GM23338 (cell line): ENCODE data around the gene PLA2G6. TPM values are rescaled to one million over a fixed set of nuclear protein-coding genes. Genes with fewer than 3 reads are reported as not detected.

Source experiments
- ATAC-seq: fragments of 200-7000 bp; cut with Tn5 transposase; 3 replicates; pipeline ENCODE4 v1.9.1; 2020
- DNase-seq: peaks from one replicate; pipeline ENCODE4 v3.0.0-alpha.2; 2015; ENCODE audit warnings: low spot score
- H2AFZ ChIP-seq: fragments of 200-600 bp; sonication (generic); 2 replicates; pipeline ENCODE4 v1.8.0; 2016; ENCODE audit warnings: antibody characterized with exemption, mild to moderate bottlenecking, moderate library complexity
- H3F3A ChIP-seq: fragments of 200-600 bp; sonication (generic); replicated peaks from 2 replicates; pipeline ENCODE4 v1.8.0; 2017; ENCODE audit warnings: antibody characterized with exemption, mixed run types, low read depth
- H3K27ac ChIP-seq: fragments of 200-600 bp; sonication (generic); 2 replicates; pipeline ENCODE4 v1.6.1; 2016; ENCODE audit warnings: low read depth
- H3K27me3 ChIP-seq: fragments of 200-600 bp; sonication (generic); 2 replicates; pipeline ENCODE4 v1.8.0; 2016; ENCODE audit warnings: mild to moderate bottlenecking, mixed run types, moderate library complexity; ENCODE audit not compliant: insufficient read depth
- H3K36me3 ChIP-seq: fragments of 200-600 bp; sonication (generic); 2 replicates; pipeline ENCODE4 v1.8.0; 2016; ENCODE audit warnings: mild to moderate bottlenecking; ENCODE audit not compliant: insufficient read depth
- H3K4me1 ChIP-seq: fragments of 200-600 bp; sonication (generic); 2 replicates; pipeline ENCODE4 v1.8.0; 2016; ENCODE audit warnings: mild to moderate bottlenecking, moderate library complexity; ENCODE audit not compliant: insufficient read depth
- H3K4me2 ChIP-seq: fragments of 200-600 bp; sonication (generic); 2 replicates; pipeline ENCODE4 v1.7.1; 2017; ENCODE audit warnings: mixed run types
- H3K4me3 ChIP-seq: fragments of 200-600 bp; sonication (generic); 2 replicates; pipeline ENCODE4 v1.6.1; 2016; ENCODE audit warnings: mixed run types
- H3K79me2 ChIP-seq: fragments of 200-600 bp; sonication (generic); replicated peaks from 2 replicates; pipeline ENCODE4 v1.8.0; 2017; ENCODE audit warnings: mild to moderate bottlenecking; ENCODE audit not compliant: insufficient read depth
- H3K9me2 ChIP-seq: fragments of 200-600 bp; sonication (generic); 2 replicates; pipeline ENCODE4 v1.8.0; 2017; ENCODE audit not compliant: insufficient read depth
- H4K20me1 ChIP-seq: fragments of 200-600 bp; sonication (generic); replicated peaks from 2 replicates; pipeline ENCODE4 v1.8.0; 2017; ENCODE audit warnings: mild to moderate bottlenecking; ENCODE audit not compliant: insufficient read depth
- H3K27ac Mint-ChIP-seq: 2 replicates; pipeline ENCODE4 v1.8.0; 2020; ENCODE audit warnings: inconsistent platforms, mild to moderate bottlenecking, moderate library complexity, mixed read lengths
- H3K27me3 Mint-ChIP-seq: 3 replicates; pipeline ENCODE4 v1.8.0; 2022; ENCODE audit warnings: low read depth, mild to moderate bottlenecking, moderate library complexity, mixed read lengths, inconsistent platforms; ENCODE audit not compliant: insufficient read depth, poor library complexity
- H3K36me3 Mint-ChIP-seq: 3 replicates; pipeline ENCODE4 v1.8.0; 2021; ENCODE audit warnings: low read depth, mild to moderate bottlenecking, inconsistent platforms, moderate library complexity, mixed read lengths
- H3K4me1 Mint-ChIP-seq: 3 replicates; pipeline ENCODE4 v1.8.0; 2020; ENCODE audit warnings: mild to moderate bottlenecking, inconsistent platforms, mixed read lengths
- H3K4me3 Mint-ChIP-seq: 3 replicates; pipeline ENCODE4 v1.8.0; 2021; ENCODE audit warnings: moderate library complexity, mild to moderate bottlenecking, inconsistent platforms, mixed read lengths
- H3K9me3 Mint-ChIP-seq: 3 replicates; pipeline ENCODE4 v1.8.0; 2020; ENCODE audit warnings: moderate library complexity, mild to moderate bottlenecking, inconsistent platforms, mixed read lengths
- CREB1 ChIP-seq: fragments of 250-450 bp; sonication (Bioruptor Pico); IDR thresholded peaks from 2 replicates; pipeline ENCODE4 v1.5.0; 2020; ENCODE audit warnings: low read depth, mild to moderate bottlenecking, moderate library complexity
- CTCF ChIP-seq, 2 experiments: fragments of 200-600 bp in 1 of 2; sonication (generic) in 1 of 2; conservative IDR thresholded peaks; 2 replicates each; pipeline versions ENCODE4 v1.5.1 to v1.6.1; 2016 to 2017; ENCODE audit warnings: antibody characterized with exemption in 2 of 2, low read depth in 2 of 2, mild to moderate bottlenecking in 2 of 2, moderate library complexity in 1 of 2
- EZH2 ChIP-seq: fragments of 200-600 bp; sonication (generic); IDR thresholded peaks from one replicate; pipeline ENCODE4 v1.8.0; 2017; ENCODE audit warnings: antibody characterized with exemption, mild to moderate bottlenecking, low read depth; ENCODE audit not compliant: unreplicated experiment
- EZH2phosphoT487 ChIP-seq: fragments of 200-600 bp; sonication (generic); IDR thresholded peaks from one replicate; pipeline ENCODE4 v1.8.1; 2018; ENCODE audit warnings: antibody characterized with exemption; ENCODE audit not compliant: unreplicated experiment
- POLR2AphosphoS5 ChIP-seq: IDR thresholded peaks from 2 replicates; pipeline ENCODE4 v1.6.1; 2016; ENCODE audit warnings: antibody characterized with exemption, low read depth
- STAT1 ChIP-seq: IDR thresholded peaks from one replicate; pipeline ENCODE4 v1.6.1; 2016; ENCODE audit warnings: antibody characterized with exemption; ENCODE audit not compliant: unreplicated experiment
- polyA plus RNA-seq: library from polyadenylated mRNA; unstranded; fragments of >200 nt; fragmentation: Nextera tagmentation; extraction: Ambion mirVana; gene quantifications from 2 replicates; pipeline ENCODE4 v1.2.1, GENCODE V29; 2016
- total RNA-seq: library from RNA; depleted of rRNA; stranded (reverse); fragments of >200 nt; shearing (Covaris generic); gene quantifications from 2 replicates; pipeline ENCODE4 v1.2.3, GENCODE V29; 2014
- TF ChIP-seq, protein P1 (sequence below): IDR thresholded peaks from one replicate; pipeline ENCODE4 v1.6.1; 2018; ENCODE audit warnings: antibody characterized with exemption; ENCODE audit not compliant: unreplicated experiment

The PLA2G6 gene
- total and polyA plus RNA-seq, 2 experiments from 2014 or later = 4.5 to 12.6 TPM

DNA sequence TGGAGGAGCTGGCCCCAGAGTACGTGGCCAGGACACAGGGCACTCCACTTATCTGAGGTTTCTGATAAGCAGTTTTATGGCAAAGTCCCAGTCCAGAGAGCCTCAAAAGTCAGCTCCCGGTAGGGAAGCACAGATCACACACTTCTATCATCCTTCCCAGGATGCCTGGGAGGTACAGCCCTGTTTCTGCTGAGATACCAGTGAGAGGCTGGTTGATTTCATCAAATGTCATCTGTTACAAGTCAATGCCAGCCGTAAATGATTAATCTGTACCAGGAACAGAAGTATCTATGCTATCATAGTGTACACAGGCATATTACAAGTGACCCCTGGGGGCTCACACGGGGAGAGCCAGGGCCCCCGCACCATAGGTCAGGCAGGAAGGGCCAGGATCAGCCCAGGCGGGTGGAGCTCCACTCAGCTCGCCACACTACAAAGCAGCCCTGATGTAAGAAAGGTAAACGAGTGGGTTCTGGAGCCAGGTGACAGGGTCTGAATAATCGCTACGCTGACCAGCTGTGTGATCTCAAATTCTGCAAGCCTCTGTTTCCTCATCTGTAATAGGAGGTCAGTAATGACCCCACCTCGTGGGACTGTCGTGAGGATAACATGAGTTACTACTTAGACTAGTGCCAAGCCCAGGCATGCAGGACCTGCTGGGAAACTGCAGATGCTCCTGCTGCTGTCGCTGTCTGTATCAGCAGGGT lies 17.6 kb downstream of the PLA2G6 start (continued):
- no peak for TF ChIP-seq CTCF (conservative IDR thresholded peaks at IDR 0.05; ENCODE audit: low read depth in 2 of 2)

DNA sequence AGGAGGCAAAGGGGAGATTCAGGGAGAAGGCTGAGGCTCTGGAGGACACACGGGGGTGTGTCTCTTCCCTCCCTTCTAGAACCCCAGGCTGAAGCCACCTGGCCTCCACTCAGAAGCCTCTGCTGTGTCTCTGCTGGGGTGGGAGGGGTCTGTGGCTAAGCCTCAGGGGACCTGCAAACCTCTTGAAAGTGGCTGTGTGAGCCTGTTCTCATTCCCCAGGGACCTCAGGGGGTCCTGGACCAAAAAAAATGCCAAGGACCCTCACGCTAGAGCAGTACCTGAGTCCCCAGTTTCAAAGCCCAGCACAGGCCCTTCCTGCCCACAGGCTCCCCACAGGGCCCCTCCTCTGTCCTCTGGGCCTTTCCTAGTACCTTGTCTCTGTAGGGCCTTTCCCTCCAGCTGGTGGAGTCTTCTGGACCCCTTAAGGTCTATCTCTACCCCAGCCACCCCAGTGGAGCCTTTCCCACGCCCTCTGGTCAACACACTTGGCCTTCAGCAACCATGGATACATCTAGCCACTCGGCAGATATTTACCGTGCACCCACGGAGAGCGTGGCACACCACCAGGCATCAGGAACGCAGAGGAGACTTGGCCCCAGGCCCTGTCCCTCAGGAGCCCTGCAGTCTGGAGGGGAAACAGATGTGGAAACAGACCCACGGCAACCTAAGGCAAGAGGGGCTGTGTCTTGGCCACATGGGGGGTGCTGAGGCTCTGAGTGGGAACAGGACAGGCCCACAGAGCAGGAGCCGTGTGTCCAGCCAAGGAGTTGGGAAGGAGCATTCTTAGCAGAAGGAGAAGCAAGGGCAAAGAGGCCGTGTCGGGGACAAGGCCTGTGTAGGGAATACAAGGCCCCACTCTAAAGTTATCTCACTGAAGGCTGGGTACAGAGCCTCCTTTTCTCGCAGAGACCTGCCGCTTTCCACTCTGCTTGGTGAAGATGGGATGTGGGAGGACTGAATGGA lies 18.5 kb downstream of the PLA2G6 start:
- Histone ChIP-seq H4K20me1 (no peaks in the 10 kb centered on the region), H3K79me2 (no peaks in the 10 kb centered on the region), H3F3A (no peaks in the 10 kb centered on the region), H2AFZ (no peak overlapping the region), H3K4me3 (no peak overlapping the region), H3K36me3 (no peaks in the 10 kb centered on the region), H3K27ac (no peak overlapping the region), H3K9me2 (no peaks in the 10 kb centered on the region), H3K4me2 (no peak overlapping the region), H3K27me3 (no peaks in the 10 kb centered on the region), H3K4me1 (no peaks in the 10 kb centered on the region)
- Mint-ChIP-seq H3K4me1 (peaks cover 3% of the 10 kb centered on the region; the same call in 2 of the 3 replicates), H3K36me3 (peaks cover 3% of the 10 kb centered on the region), H3K4me3 (no peak overlapping the region), H3K27ac (no peak overlapping the region), H3K9me3 (no peaks in the 10 kb centered on the region), H3K27me3 (peaks cover 7% of the 10 kb centered on the region)
- no peak for DNase-seq
- ATAC-seq = no peak
- TF ChIP-seq, protein P1, sequence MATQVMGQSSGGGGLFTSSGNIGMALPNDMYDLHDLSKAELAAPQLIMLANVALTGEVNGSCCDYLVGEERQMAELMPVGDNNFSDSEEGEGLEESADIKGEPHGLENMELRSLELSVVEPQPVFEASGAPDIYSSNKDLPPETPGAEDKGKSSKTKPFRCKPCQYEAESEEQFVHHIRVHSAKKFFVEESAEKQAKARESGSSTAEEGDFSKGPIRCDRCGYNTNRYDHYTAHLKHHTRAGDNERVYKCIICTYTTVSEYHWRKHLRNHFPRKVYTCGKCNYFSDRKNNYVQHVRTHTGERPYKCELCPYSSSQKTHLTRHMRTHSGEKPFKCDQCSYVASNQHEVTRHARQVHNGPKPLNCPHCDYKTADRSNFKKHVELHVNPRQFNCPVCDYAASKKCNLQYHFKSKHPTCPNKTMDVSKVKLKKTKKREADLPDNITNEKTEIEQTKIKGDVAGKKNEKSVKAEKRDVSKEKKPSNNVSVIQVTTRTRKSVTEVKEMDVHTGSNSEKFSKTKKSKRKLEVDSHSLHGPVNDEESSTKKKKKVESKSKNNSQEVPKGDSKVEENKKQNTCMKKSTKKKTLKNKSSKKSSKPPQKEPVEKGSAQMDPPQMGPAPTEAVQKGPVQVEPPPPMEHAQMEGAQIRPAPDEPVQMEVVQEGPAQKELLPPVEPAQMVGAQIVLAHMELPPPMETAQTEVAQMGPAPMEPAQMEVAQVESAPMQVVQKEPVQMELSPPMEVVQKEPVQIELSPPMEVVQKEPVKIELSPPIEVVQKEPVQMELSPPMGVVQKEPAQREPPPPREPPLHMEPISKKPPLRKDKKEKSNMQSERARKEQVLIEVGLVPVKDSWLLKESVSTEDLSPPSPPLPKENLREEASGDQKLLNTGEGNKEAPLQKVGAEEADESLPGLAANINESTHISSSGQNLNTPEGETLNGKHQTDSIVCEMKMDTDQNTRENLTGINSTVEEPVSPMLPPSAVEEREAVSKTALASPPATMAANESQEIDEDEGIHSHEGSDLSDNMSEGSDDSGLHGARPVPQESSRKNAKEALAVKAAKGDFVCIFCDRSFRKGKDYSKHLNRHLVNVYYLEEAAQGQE = no peak
- TF ChIP-seq POLR2AphosphoS5 (no peak), CTCF (conservative IDR thresholded peaks at IDR 0.05; ENCODE audit: low read depth in 2 of 2) (no peak), CREB1 (CRISPR knock-in tag) (no peak), STAT1 (no peak), EZH2phosphoT487 (no peak), EZH2 (no peak)
